ENCODE measurements around the gene PRAMEF20. TPM values are rescaled to one million over a fixed set of nuclear protein-coding genes. Genes with fewer than 3 reads are reported as not detected.

The PRAMEF20 gene
- polyA plus RNA-seq, 2 of the 4 experiments (the other 2 are of a cell fraction), result not detected

GRCh38 chr1:13461977-13462376 lies 51.7 kb downstream of the PRAMEF20 start:
- DNase-seq (ENCODE audit: low read depth in 1 of 2, low spot score in 1 of 2) (no peak), ATAC-seq (no peak), FAIRE-seq (no peak)
- WGBS (ENCODE audit: missing lambda C conversion rate), result 14% methylated on average over 2 of the region's 2 CpGs
- no peak overlapping the region for H3K27ac ChIP-seq
- POLR2A ChIA-PET, result no interaction called here
- no peaks in the 10 kb centered on the region for H3K4me1 ChIP-seq
- H3K4me2 ChIP-seq, result no peak overlapping the region
- TF ChIP-seq ESRRA (IDR thresholded peaks at IDR 0.05; ENCODE audit: borderline replicate concordance, low read length), result no peak
- TF ChIP-seq CTCF (IDR thresholded peaks at IDR 0.05), result no peak
- no peak for TF ChIP-seq RNF2 (IDR thresholded peaks at IDR 0.05; ENCODE audit: borderline replicate concordance, low read depth)
- no peak for TF ChIP-seq KDM5A (IDR thresholded peaks at IDR 0.05)
- CTCF ChIA-PET, result no interaction called here
- no peaks in the 10 kb centered on the region for H3K9me3 ChIP-seq
- no peak overlapping the region for H3K4me3 ChIP-seq

DNA sequence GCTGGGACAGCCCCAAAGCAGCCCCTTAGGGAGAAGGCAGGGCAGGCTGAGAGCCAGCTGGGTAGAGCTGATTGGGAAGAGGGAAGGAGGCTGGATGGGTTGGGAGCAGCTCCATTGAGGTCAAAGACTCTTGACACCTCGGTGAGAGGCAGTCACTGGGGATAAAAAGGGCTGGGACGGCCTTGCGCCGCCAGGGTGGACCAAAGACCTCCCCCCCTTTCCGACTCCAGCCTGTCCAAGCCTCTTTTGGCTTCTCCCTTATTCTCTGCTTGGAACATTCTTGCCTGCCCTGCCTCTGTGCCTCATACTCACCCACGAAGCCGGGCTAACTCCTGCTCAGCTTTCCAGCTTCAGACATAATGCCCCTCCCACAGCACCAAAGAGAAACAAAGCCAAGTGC lies 52.4 kb downstream of the PRAMEF20 start:
- Histone ChIP-seq H3K4me3 (no peak overlapping the region), H3K9me3 (no peaks in the 10 kb centered on the region), H3K4me2 (no peak overlapping the region), H3K27ac (no peak overlapping the region), H3K4me1 (no peaks in the 10 kb centered on the region)
- ATAC-seq (no peak), FAIRE-seq (no peak), DNase-seq (ENCODE audit: low read depth in 1 of 2, low spot score in 1 of 2) (no peak)
- CTCF ChIA-PET, result no interaction called here
- 0% methylated on average over 7 of the region's 7 CpGs for WGBS (ENCODE audit: missing lambda C conversion rate)
- POLR2A ChIA-PET, result no interaction called here
- TF ChIP-seq CBX8 (IDR thresholded peaks at IDR 0.05) (no peak), PHF8 (IDR thresholded peaks at IDR 0.05; ENCODE audit: borderline replicate concordance, low read depth) (no peak), RFX5 (IDR thresholded peaks at IDR 0.05) (no peak), CEBPB (IDR thresholded peaks at IDR 0.05) (no peak), MYC (IDR thresholded peaks at IDR 0.05; ENCODE audit: borderline replicate concordance, low read length) (no peak), NR3C1 (IDR thresholded peaks at IDR 0.05) (no peak), HMGXB4 (CRISPR knock-in tag; IDR thresholded peaks at IDR 0.05; ENCODE audit: borderline replicate concordance) (no peak), KDM5A (IDR thresholded peaks at IDR 0.05) (no peak), ZSCAN20 (CRISPR knock-in tag; IDR thresholded peaks at IDR 0.05) (no peak), EHMT2 (IDR thresholded peaks at IDR 0.05; ENCODE audit: low read depth) (no peak)
- TF ChIP-seq, protein P1, sequence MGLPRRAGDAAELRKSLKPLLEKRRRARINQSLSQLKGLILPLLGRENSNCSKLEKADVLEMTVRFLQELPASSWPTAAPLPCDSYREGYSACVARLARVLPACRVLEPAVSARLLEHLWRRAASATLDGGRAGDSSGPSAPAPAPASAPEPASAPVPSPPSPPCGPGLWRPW (IDR thresholded peaks at IDR 0.05), result no peak

DNA sequence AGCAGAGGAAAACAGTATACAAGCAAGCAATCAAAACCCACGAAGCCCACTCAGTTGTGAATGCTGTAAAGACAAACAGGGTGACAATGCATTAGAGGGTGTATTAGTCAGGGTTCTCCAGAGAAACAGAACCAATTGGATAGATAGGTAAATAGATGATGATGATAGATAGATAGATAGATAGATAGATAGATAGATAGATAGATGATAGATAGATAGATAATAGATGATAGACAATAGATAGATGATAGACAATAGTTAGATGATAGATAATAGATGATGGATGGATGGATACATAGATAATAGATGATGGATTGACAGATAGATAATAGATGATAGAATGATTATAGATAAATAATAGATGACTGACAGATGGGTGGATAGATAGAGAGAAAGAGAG lies 55.3 kb downstream of the PRAMEF20 start:
- Histone ChIP-seq H3K9me3 (no peaks in the 10 kb centered on the region), H3K4me1 (no peaks in the 10 kb centered on the region), H3K27ac (no peak overlapping the region), H3K4me2 (no peak overlapping the region), H3K4me3 (no peak overlapping the region)
- ATAC-seq, result no peak
- TF ChIP-seq MAFK (IDR thresholded peaks at IDR 0.05; ENCODE audit: partially characterized antibody) (no peak), NR3C1 (IDR thresholded peaks at IDR 0.05) (no peak), REST (IDR thresholded peaks at IDR 0.05) (no peak), HOXA7 (CRISPR knock-in tag; IDR thresholded peaks at IDR 0.05) (no peak), CHD2 (IDR thresholded peaks at IDR 0.05; ENCODE audit: low read length, partially characterized antibody) (no peak), EHF (CRISPR knock-in tag; IDR thresholded peaks at IDR 0.05) (no peak), ZC3H11A (IDR thresholded peaks at IDR 0.05) (no peak), KDM1A (IDR thresholded peaks at IDR 0.05; ENCODE audit: low read depth) (no peak), CBX8 (IDR thresholded peaks at IDR 0.05) (no peak), RNF2 (IDR thresholded peaks at IDR 0.05; ENCODE audit: borderline replicate concordance, low read depth) (no peak), NFE2L2 (conservative IDR thresholded peaks at IDR 0.05; ENCODE audit: low read length) (no peak), CBX2 (IDR thresholded peaks at IDR 0.05; ENCODE audit: borderline replicate concordance, low read depth) (no peak), POLR2AphosphoS2 (conservative IDR thresholded peaks at IDR 0.05; ENCODE audit: low read length) (no peak), RFX5 (IDR thresholded peaks at IDR 0.05) (no peak), POLR2A (IDR thresholded peaks at IDR 0.05; ENCODE audit: low read length) (no peak), JUN (IDR thresholded peaks at IDR 0.05) (no peak), SREBF2 (IDR thresholded peaks at IDR 0.05) (no peak), CEBPB (IDR thresholded peaks at IDR 0.05) (no peak), PHF8 (IDR thresholded peaks at IDR 0.05; ENCODE audit: borderline replicate concordance, low read depth) (no peak), HOXB5 (CRISPR knock-in tag; IDR thresholded peaks at IDR 0.05) (no peak)
- no CpG with 5 or more reads among the region's 1 CpG for WGBS (ENCODE audit: missing lambda C conversion rate)
- ChIA-PET POLR2A (no interaction called here), CTCF (no interaction called here)
- DNase-seq (ENCODE audit: low read depth in 1 of 2, low spot score in 1 of 2), result no peak
- no peak for FAIRE-seq

Data from A549 (cell line).